ENCODE data around the gene MAD1L1.

DNA sequence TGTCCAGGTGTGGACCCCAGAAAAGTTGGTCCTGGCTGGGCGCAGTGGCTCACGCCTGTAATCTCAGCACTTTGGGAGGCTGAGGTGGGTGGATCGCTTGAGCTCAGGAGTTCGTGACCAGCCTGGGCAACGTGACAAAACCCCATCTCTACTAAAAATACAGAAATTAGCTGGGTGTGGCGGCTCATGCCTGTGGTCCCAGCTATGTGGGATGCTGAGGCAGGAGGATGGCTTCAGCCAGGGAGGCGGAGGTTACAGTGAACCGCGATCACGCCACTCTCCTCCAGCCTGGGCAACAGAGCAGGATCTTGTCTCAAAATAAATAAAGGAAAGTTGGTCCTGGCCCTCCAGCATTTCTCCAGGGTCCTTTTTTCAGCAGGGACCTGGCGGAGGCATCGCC is 10.7 kb upstream of the MAD1L1 start:
- TF ChIP-seq, protein P1, sequence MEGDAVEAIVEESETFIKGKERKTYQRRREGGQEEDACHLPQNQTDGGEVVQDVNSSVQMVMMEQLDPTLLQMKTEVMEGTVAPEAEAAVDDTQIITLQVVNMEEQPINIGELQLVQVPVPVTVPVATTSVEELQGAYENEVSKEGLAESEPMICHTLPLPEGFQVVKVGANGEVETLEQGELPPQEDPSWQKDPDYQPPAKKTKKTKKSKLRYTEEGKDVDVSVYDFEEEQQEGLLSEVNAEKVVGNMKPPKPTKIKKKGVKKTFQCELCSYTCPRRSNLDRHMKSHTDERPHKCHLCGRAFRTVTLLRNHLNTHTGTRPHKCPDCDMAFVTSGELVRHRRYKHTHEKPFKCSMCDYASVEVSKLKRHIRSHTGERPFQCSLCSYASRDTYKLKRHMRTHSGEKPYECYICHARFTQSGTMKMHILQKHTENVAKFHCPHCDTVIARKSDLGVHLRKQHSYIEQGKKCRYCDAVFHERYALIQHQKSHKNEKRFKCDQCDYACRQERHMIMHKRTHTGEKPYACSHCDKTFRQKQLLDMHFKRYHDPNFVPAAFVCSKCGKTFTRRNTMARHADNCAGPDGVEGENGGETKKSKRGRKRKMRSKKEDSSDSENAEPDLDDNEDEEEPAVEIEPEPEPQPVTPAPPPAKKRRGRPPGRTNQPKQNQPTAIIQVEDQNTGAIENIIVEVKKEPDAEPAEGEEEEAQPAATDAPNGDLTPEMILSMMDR (IDR thresholded peaks at IDR 0.05; ENCODE audit: control extremely low read depth in 1 of 3, insufficient read depth in 1 of 3, low read depth in 1 of 3, low read length in 3 of 3) = no peak
- TF ChIP-seq GABPA (IDR thresholded peaks at IDR 0.05; ENCODE audit: borderline replicate concordance, insufficient read depth, low read length) (no peak), EP300 (IDR thresholded peaks at IDR 0.05; ENCODE audit: borderline replicate concordance in 1 of 2, low read depth in 2 of 2, low read length in 2 of 2) (no peak), CREB1 (IDR thresholded peaks at IDR 0.05) (no peak), POU5F1 (IDR thresholded peaks at IDR 0.05; ENCODE audit: low read depth, low read length) (no peak), POLR2AphosphoS5 (IDR thresholded peaks at IDR 0.05; ENCODE audit: low read depth, low read length) (no peak), SP2 (IDR thresholded peaks at IDR 0.05; ENCODE audit: low read length) (no peak), POLR2A (IDR thresholded peaks at IDR 0.05; ENCODE audit: control extremely low read depth in 1 of 2, low read depth in 2 of 2, low read length in 2 of 2) (no peak), EZH2 (IDR thresholded peaks at IDR 0.05; ENCODE audit: low read depth, low read length, severe bottlenecking) (no peak), CEBPB (IDR thresholded peaks at IDR 0.05; ENCODE audit: low read depth, low read length) (no peak)
- TF ChIP-seq, protein P2, sequence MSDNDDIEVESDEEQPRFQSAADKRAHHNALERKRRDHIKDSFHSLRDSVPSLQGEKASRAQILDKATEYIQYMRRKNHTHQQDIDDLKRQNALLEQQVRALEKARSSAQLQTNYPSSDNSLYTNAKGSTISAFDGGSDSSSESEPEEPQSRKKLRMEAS (IDR thresholded peaks at IDR 0.05) = no peak
